HL-60 (cell line): Measurements from ENCODE around the gene BPIFB3.

Experiments used
- DNase-seq, 2 experiments: peaks; one replicate each; pipeline ENCODE4 v3.0.0-alpha.2; 2010 to 2020; ENCODE audit warnings: low read depth in 1 of 2, low spot score in 1 of 2
- H3K27ac ChIP-seq: fragments of 250-450 bp; sonication (Bioruptor Pico); replicated peaks from 2 replicates; pipeline ENCODE4 v1.5.1; 2020; ENCODE audit warnings: mild to moderate bottlenecking, moderate library complexity
- H3K27me3 ChIP-seq: fragments of 250-450 bp; sonication (Bioruptor Pico); 2 replicates; pipeline ENCODE4 v1.5.1; 2021; ENCODE audit warnings: mild to moderate bottlenecking, moderate library complexity; ENCODE audit not compliant: insufficient read depth, poor library complexity, severe bottlenecking
- H3K4me3 ChIP-seq: replicated peaks from 2 replicates; pipeline ENCODE4 v1.5.1; 2011; ENCODE audit warnings: mild to moderate bottlenecking, control low read depth, low read length; ENCODE audit not compliant: insufficient read depth
- GABPA ChIP-seq: IDR thresholded peaks from 2 replicates; pipeline ENCODE4 v1.6.1; 2012; ENCODE audit warnings: low read depth
- POLR2AphosphoS5 ChIP-seq: IDR thresholded peaks from 2 replicates; pipeline ENCODE4 v1.6.1; 2012; ENCODE audit warnings: low read depth
- REST ChIP-seq: IDR thresholded peaks from 2 replicates; pipeline ENCODE4 v1.6.1; 2012; ENCODE audit warnings: low read depth; ENCODE audit not compliant: insufficient replicate concordance
- SPI1 ChIP-seq: IDR thresholded peaks from 2 replicates; pipeline ENCODE4 v1.6.1; 2012; ENCODE audit warnings: low read depth, mild to moderate bottlenecking, borderline replicate concordance
- TF ChIP-seq, protein P1 (sequence below): IDR thresholded peaks from one replicate; pipeline ENCODE4 v1.5.1; 2011; ENCODE audit warnings: low read length, control low read depth, inconsistent platforms; ENCODE audit not compliant: insufficient read depth

Gene BPIFB3

DNA sequence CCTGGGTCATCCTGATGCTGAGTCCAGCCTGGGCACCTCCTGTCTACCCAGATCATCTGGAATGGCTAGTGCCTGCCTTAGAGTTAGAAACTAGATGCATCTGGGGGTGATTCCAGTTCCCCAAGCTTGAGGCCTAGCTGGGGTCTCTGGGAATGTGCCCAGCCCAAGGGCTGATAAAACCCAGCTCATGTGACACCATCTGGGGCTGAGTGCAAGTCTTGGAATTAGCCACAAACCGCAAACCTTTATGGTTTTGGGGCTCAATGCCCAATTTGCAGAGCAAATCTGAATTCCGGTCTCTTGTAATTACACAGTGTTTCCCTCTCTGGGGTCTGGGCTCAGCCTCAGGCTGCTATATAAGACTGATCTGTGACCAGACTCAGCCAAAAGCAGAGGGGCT, 25.6 kb downstream of the BPIFB3 start, which contains the start of gene BPIFB4:
TSS of gene BPIFB4 (plus strand) at position 385 of the 400 bp plus-strand sequence. CDS start 1,884 bp downstream, outside the sequence.
- Histone ChIP-seq H3K27me3 (no peaks in the 10 kb centered on the region), H3K4me3 (no peak within 1 kb of the TSS), H3K27ac (no peak within 1 kb of the TSS)
- no peak for TF ChIP-seq REST
- TF ChIP-seq GABPA, result no peak
- DNase-seq, result peak in 1 of 2 experiments; percentile 3

- DNase-seq, result peak; percentile 15 to 53
- Histone ChIP-seq H3K27ac (no peak overlapping the region), H3K4me3 (no peak overlapping the region), H3K27me3 (no peaks in the 10 kb centered on the region)
- TF ChIP-seq GABPA (no peak), REST (no peak), SPI1 (no peak), POLR2AphosphoS5 (no peak)
- TF ChIP-seq, protein P1, sequence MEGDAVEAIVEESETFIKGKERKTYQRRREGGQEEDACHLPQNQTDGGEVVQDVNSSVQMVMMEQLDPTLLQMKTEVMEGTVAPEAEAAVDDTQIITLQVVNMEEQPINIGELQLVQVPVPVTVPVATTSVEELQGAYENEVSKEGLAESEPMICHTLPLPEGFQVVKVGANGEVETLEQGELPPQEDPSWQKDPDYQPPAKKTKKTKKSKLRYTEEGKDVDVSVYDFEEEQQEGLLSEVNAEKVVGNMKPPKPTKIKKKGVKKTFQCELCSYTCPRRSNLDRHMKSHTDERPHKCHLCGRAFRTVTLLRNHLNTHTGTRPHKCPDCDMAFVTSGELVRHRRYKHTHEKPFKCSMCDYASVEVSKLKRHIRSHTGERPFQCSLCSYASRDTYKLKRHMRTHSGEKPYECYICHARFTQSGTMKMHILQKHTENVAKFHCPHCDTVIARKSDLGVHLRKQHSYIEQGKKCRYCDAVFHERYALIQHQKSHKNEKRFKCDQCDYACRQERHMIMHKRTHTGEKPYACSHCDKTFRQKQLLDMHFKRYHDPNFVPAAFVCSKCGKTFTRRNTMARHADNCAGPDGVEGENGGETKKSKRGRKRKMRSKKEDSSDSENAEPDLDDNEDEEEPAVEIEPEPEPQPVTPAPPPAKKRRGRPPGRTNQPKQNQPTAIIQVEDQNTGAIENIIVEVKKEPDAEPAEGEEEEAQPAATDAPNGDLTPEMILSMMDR, result no peak
Measured at GRCh38 chr20:33081411-33082154, 27.9 kb downstream of the BPIFB3 start.

- Histone ChIP-seq H3K4me3 (no peak overlapping the region), H3K27me3 (no peaks in the 10 kb centered on the region), H3K27ac (no peak overlapping the region)
- DNase-seq, result no peak
- TF ChIP-seq GABPA (no peak), POLR2AphosphoS5 (no peak), SPI1 (no peak), REST (no peak)
- TF ChIP-seq, protein P1, result no peak
Measured at GRCh38 chr20:33082546-33082945, 28.8 kb downstream of the BPIFB3 start.
